ENCODE data around the gene TTC33. TPM values are rescaled to one million over a fixed set of nuclear protein-coding genes. Genes with fewer than 3 reads are reported as not detected.

The TTC33 gene
- total RNA-seq, 3 donors from 2014 or later: 17.6 to 28.1 (median 18.4) TPM

DNA sequence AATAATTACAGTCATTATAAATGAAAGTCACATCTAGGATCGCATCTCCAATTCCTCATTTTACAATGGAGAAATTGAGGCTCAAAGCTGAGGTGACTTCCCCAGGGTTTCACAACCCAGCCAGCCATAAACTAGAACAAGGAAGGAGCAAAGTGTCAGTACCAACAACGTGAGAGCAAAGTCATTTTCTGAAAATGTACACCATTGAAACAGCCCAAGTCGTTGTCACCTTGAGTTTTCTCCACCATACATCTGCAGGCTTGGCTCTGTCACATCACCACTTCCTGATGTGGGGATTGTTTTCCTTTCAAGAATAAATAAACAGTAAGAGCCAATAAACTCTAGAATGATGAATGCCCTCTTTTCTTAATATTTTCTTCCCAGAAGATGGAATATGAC is 260.5 kb downstream of the TTC33 start:
- DNase-seq (ENCODE audit: low spot score in 2 of 2): no peak
- intact Hi-C loops (cut with DNase I; ENCODE audit: low total_unique reads): no loop called here

DNA sequence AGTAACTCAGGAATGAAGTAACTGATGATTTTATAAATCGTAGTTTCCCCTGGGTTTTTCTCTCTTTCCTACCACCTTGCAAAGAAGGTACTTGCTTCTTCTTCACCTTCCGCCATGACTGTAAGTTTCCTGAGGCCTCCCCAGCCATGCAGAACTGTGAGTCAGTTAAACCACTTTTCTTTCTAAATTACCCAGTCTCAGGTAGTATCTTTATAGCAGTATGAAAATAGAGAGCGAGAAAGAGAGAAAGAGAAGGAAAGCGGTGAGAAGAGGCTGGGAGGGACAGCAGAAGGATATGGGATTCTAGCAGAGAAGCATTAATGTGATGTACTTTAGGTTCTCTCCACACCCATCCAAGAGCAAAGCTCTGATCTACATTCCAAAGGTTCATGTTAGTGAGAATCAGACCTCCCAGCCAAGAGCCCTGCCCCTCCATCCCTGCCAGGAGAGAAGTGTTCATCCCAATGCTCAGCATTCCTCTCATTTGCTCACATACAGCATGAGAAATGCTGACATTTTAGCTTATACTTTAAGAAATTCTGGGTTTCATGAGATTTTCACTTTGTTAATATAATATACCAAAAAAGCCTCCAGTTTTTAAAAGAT is 261.0 kb downstream of the TTC33 start:
- intact Hi-C loops (cut with DNase I; ENCODE audit: low total_unique reads): no loop called here
- Histone ChIP-seq H3K4me3 (no peak overlapping the region), H3K4me1 (no peaks in the 10 kb centered on the region), H3K27me3 (no peaks in the 10 kb centered on the region), H3K27ac (no peak overlapping the region), H3K36me3 (no peaks in the 10 kb centered on the region), H3K9me3 (no peaks in the 10 kb centered on the region)
- no peak for DNase-seq (ENCODE audit: low spot score in 2 of 2)
- TF ChIP-seq POLR2AphosphoS5 (IDR thresholded peaks at IDR 0.05) (no peak), POLR2A (IDR thresholded peaks at IDR 0.05) (no peak)
- TF ChIP-seq, protein P1, sequence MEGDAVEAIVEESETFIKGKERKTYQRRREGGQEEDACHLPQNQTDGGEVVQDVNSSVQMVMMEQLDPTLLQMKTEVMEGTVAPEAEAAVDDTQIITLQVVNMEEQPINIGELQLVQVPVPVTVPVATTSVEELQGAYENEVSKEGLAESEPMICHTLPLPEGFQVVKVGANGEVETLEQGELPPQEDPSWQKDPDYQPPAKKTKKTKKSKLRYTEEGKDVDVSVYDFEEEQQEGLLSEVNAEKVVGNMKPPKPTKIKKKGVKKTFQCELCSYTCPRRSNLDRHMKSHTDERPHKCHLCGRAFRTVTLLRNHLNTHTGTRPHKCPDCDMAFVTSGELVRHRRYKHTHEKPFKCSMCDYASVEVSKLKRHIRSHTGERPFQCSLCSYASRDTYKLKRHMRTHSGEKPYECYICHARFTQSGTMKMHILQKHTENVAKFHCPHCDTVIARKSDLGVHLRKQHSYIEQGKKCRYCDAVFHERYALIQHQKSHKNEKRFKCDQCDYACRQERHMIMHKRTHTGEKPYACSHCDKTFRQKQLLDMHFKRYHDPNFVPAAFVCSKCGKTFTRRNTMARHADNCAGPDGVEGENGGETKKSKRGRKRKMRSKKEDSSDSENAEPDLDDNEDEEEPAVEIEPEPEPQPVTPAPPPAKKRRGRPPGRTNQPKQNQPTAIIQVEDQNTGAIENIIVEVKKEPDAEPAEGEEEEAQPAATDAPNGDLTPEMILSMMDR (IDR thresholded peaks at IDR 0.05): no peak

More for the DNA sequence above, 260.5 kb downstream of the TTC33 start:
- TF ChIP-seq POLR2AphosphoS5 (IDR thresholded peaks at IDR 0.05): no peak
- TF ChIP-seq POLR2A (IDR thresholded peaks at IDR 0.05): no peak
- TF ChIP-seq, protein P1 (IDR thresholded peaks at IDR 0.05): no peak
- Histone ChIP-seq H3K4me3 (no peak overlapping the region), H3K36me3 (no peaks in the 10 kb centered on the region), H3K27ac (no peak overlapping the region), H3K4me1 (no peaks in the 10 kb centered on the region), H3K9me3 (no peaks in the 10 kb centered on the region), H3K27me3 (no peaks in the 10 kb centered on the region)

DNA sequence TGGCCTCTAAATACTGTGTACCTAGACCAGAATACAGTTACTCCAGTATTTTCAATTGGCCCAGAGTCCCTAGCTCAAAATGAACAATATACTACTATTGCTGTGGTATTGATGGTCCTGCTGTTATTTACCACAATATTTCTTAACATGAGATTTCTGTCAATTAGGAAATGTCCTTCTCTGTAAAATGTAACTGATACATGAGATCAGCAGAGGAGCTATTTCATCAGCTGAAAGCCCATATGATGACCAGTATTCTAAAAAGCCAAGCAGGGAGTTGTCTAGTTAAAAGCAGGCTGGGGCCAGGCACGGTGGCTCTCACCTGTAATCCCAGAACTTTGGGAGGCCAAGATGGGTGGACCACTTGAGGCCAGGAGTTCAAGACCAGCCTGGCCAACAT is 263.7 kb downstream of the TTC33 start:
- intact Hi-C loops (cut with DNase I; ENCODE audit: low total_unique reads): no loop called here
- no peak for DNase-seq (ENCODE audit: low spot score in 2 of 2)
- no peaks in the 10 kb centered on the region for H3K36me3 ChIP-seq
- no peaks in the 10 kb centered on the region for H3K4me1 ChIP-seq
- no peak overlapping the region for H3K4me3 ChIP-seq
- H3K9me3 ChIP-seq: no peaks in the 10 kb centered on the region
- no peaks in the 10 kb centered on the region for H3K27me3 ChIP-seq
- TF ChIP-seq, protein P1 (IDR thresholded peaks at IDR 0.05): no peak
- TF ChIP-seq POLR2AphosphoS5 (IDR thresholded peaks at IDR 0.05): no peak
- TF ChIP-seq POLR2A (IDR thresholded peaks at IDR 0.05): no peak
- no peak overlapping the region for H3K27ac ChIP-seq

DNA sequence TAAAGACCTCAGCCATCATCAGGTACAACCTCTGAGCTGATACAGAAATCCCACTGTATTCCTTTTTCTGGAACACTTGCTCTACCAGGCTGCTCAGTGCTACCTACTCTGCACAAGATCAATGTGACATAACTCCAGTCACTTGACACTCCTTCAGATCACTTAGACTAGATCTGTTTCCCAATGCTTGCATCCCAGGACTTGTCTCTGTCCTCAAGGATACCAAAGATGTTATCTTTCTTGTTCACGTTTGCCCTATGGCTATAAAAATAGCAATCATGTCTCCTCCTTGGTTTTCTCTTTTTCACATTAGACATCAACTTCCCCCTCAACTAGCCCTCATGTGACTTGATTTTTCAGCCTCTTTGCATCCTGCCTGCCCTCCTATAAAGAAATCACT is 264.1 kb downstream of the TTC33 start:
- intact Hi-C loops (cut with DNase I; ENCODE audit: low total_unique reads): no loop called here
- Histone ChIP-seq H3K27ac (no peak overlapping the region), H3K4me3 (no peak overlapping the region)

GRCh38 chr5:40490464-40491111 is 265.2 kb downstream of the TTC33 start:
- Histone ChIP-seq H3K27me3 (no peaks in the 10 kb centered on the region), H3K4me3 (no peak overlapping the region), H3K9me3 (no peaks in the 10 kb centered on the region), H3K4me1 (no peaks in the 10 kb centered on the region), H3K36me3 (no peaks in the 10 kb centered on the region), H3K27ac (no peak overlapping the region)
- no peak for DNase-seq (ENCODE audit: low spot score in 2 of 2)
- intact Hi-C loops (cut with DNase I; ENCODE audit: low total_unique reads): no loop called here
- TF ChIP-seq POLR2AphosphoS5 (IDR thresholded peaks at IDR 0.05) (no peak), POLR2A (IDR thresholded peaks at IDR 0.05) (no peak)
- TF ChIP-seq, protein P1 (IDR thresholded peaks at IDR 0.05): no peak

More for the DNA sequence above, 264.1 kb downstream of the TTC33 start:
- Histone ChIP-seq H3K4me1 (no peaks in the 10 kb centered on the region), H3K36me3 (no peaks in the 10 kb centered on the region), H3K9me3 (no peaks in the 10 kb centered on the region), H3K27me3 (no peaks in the 10 kb centered on the region)
- no peak for DNase-seq (ENCODE audit: low spot score in 2 of 2)
- TF ChIP-seq POLR2A (IDR thresholded peaks at IDR 0.05) (no peak), POLR2AphosphoS5 (IDR thresholded peaks at IDR 0.05) (no peak)
- TF ChIP-seq, protein P1 (IDR thresholded peaks at IDR 0.05): no peak
